BJ (cell line): Measurements from ENCODE around the gene CNTN3. TPM values are rescaled to one million over a fixed set of nuclear protein-coding genes. Genes with fewer than 3 reads are reported as not detected.

ENCODE experiments used
- CTCF ChIA-PET: fragments of 350-600 bp; formaldehyde crosslinking; extraction: SDS; loops from one replicate; lab custom pipeline; 2021; ENCODE audit warnings: antibody characterized with exemption, inconsistent platforms; lab: Yijun Ruan, JAX
- POLR2A ChIA-PET: fragments of 300-600 bp; sonication (Branson Sonifier 250); formaldehyde crosslinking; extraction: SDS; loops from one replicate; lab custom pipeline; 2021; ENCODE audit warnings: antibody characterized with exemption; lab: Charles Lee
- DNase-seq: peaks from one replicate; pipeline ENCODE4 v3.0.0-alpha.2; 2011; ENCODE audit warnings: low read depth
- H3K27me3 ChIP-seq: 2 replicates; pipeline ENCODE4 v1.6.0; 2011; ENCODE audit warnings: low read length; ENCODE audit not compliant: control insufficient read depth, insufficient read depth
- H3K36me3 ChIP-seq: 2 replicates; pipeline ENCODE4 v1.5.1; 2011; ENCODE audit warnings: low read length; ENCODE audit not compliant: control insufficient read depth, insufficient read depth
- H3K4me3 ChIP-seq: 2 replicates; pipeline ENCODE4 v1.5.1; 2011; ENCODE audit warnings: low read depth, mild to moderate bottlenecking, control low read depth, low read length
- polyA plus RNA-seq: library from polyadenylated mRNA; depleted of rRNA; stranded (reverse); fragments of >200 nt; gene quantifications from 2 replicates; pipeline ENCODE4 v1.2.3, GENCODE V29; 2011
- TF ChIP-seq, protein P1 (sequence below): IDR thresholded peaks from 2 replicates; pipeline ENCODE4 v1.5.1; 2011; ENCODE audit warnings: low read depth, mild to moderate bottlenecking, control low read depth, inconsistent platforms, low read length, moderate library complexity; ENCODE audit not compliant: insufficient read depth

CNTN3 gene
- polyA plus RNA-seq, 1 experiment = 2.6 TPM

GRCh38 chr3:74648107-74648506, 33.6 kb upstream of the CNTN3 start:
- DNase-seq = no peak
- TF ChIP-seq, protein P1, sequence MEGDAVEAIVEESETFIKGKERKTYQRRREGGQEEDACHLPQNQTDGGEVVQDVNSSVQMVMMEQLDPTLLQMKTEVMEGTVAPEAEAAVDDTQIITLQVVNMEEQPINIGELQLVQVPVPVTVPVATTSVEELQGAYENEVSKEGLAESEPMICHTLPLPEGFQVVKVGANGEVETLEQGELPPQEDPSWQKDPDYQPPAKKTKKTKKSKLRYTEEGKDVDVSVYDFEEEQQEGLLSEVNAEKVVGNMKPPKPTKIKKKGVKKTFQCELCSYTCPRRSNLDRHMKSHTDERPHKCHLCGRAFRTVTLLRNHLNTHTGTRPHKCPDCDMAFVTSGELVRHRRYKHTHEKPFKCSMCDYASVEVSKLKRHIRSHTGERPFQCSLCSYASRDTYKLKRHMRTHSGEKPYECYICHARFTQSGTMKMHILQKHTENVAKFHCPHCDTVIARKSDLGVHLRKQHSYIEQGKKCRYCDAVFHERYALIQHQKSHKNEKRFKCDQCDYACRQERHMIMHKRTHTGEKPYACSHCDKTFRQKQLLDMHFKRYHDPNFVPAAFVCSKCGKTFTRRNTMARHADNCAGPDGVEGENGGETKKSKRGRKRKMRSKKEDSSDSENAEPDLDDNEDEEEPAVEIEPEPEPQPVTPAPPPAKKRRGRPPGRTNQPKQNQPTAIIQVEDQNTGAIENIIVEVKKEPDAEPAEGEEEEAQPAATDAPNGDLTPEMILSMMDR = no peak
- no peaks in the 10 kb centered on the region for H3K36me3 ChIP-seq
- no peak overlapping the region for H3K4me3 ChIP-seq
- CTCF ChIA-PET = interaction anchor here (1.9 kb wide), 1 partner anchor 12 kb away, joined by 5 read pairs; no protein-coding TSS in a partner anchor
- H3K27me3 ChIP-seq = no peaks in the 10 kb centered on the region
- POLR2A ChIA-PET = no interaction called here

GRCh38 chr3:74646094-74646493, 31.6 kb upstream of the CNTN3 start:
- Histone ChIP-seq H3K36me3 (no peaks in the 10 kb centered on the region), H3K27me3 (no peaks in the 10 kb centered on the region), H3K4me3 (no peak overlapping the region)
- POLR2A ChIA-PET = no interaction called here
- TF ChIP-seq, protein P1 = no peak
- DNase-seq = no peak
- CTCF ChIA-PET = interaction anchor here (0.5 to 1.6 kb wide), 2 partner anchors 12 to 586 kb away, joined by 4 to 5 read pairs; no protein-coding TSS in a partner anchor

DNA sequence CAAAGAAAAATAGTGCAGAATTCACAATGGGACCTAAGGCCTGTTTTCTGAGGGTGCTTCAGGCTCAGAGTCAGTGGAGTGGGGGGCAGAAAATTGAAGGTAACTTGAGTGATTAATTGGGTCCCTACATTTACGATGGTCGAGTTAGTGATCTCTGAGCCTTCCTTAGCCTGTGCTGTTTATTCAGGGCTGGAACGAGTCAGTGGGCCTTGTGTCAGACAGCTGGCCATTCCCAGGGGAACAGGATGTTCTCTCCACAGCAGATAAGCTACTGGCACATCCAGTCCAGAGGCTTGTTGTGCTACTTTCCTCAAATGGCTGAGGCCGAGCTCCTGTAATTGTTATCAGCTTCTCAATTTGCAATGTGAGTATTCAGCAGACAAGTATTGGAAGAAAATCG, 29.2 kb upstream of the CNTN3 start:
- POLR2A ChIA-PET = no interaction called here
- CTCF ChIA-PET = no interaction called here
- no peaks in the 10 kb centered on the region for H3K27me3 ChIP-seq
- H3K4me3 ChIP-seq = no peak overlapping the region
- TF ChIP-seq, protein P1 = no peak
- H3K36me3 ChIP-seq = no peaks in the 10 kb centered on the region
- DNase-seq = no peak

- TF ChIP-seq, protein P1 = no peak
- H3K27me3 ChIP-seq = no peaks in the 10 kb centered on the region
- ChIA-PET CTCF (no interaction called here), POLR2A (no interaction called here)
- H3K4me3 ChIP-seq = no peak overlapping the region
- DNase-seq = no peak
- H3K36me3 ChIP-seq = no peaks in the 10 kb centered on the region
Measured at GRCh38 chr3:74642876-74643275, 28.4 kb upstream of the CNTN3 start.

GRCh38 chr3:74640211-74640610, 25.8 kb upstream of the CNTN3 start:
- TF ChIP-seq, protein P1 = no peak
- no peaks in the 10 kb centered on the region for H3K27me3 ChIP-seq
- H3K4me3 ChIP-seq = no peak overlapping the region
- H3K36me3 ChIP-seq = no peaks in the 10 kb centered on the region
- POLR2A ChIA-PET = no interaction called here
- CTCF ChIA-PET = no interaction called here
- no peak for DNase-seq
